Right renal pelvis (tissue), 4 donors: ENCODE measurements around the gene MRPL51. TPM values are rescaled to one million over a fixed set of nuclear protein-coding genes. Genes with fewer than 3 reads are reported as not detected.
A peak's percentile ranks its signal among the peaks of the same experiment; 100 is the strongest.

Experiments
- DNase-seq, 4 donors: peaks; one replicate each; pipeline ENCODE4 v3.0.0-alpha.2; 2013; ENCODE audit warnings: low read depth in 4 of 4, low spot score in 3 of 4, missing footprints in 1 of 4
- polyA plus RNA-seq, 4 donors: library from polyadenylated mRNA; unstranded; fragments of 120-200 nt; gene quantifications; one replicate each; pipeline ENCODE4 v1.2.1, GENCODE V29; 2013; ENCODE audit not compliant: insufficient read length in 4 of 4

MRPL51 gene
- polyA plus RNA-seq, 4 donors = 179 to 191 (median 185) TPM

GRCh38 chr12:6462234-6462995 lies 30.6 kb downstream of the MRPL51 start:
- no peak for DNase-seq

- DNase-seq = no peak
Observed at GRCh38 chr12:6461401-6462233, 31.4 kb downstream of the MRPL51 start.

- DNase-seq = no peak
Observed at GRCh38 chr12:6460751-6461371, 32.2 kb downstream of the MRPL51 start.

- DNase-seq = no peak
Observed at GRCh38 chr12:6459004-6459337, 34.1 kb downstream of the MRPL51 start.

- no peak for DNase-seq
Observed at GRCh38 chr12:6458281-6459003, 34.6 kb downstream of the MRPL51 start.

GRCh38 chr12:6457220-6457945 lies 35.7 kb downstream of the MRPL51 start:
- no peak for DNase-seq

GRCh38 chr12:6452944-6453630 lies 40.0 kb downstream of the MRPL51 start:
- DNase-seq = no peak

- DNase-seq = no peak
Observed at GRCh38 chr12:6452245-6452943, 40.7 kb downstream of the MRPL51 start.

GRCh38 chr12:6451348-6452244 lies 41.5 kb downstream of the MRPL51 start, which contains the start of gene TAPBPL:
Gene TAPBPL, plus strand, starts transcription at chr12:6452042. Its CDS starts 207 bp downstream, at chr12:6452249.
- DNase-seq = peak in 3 of 4 donors; percentile 67 to 84 (median 80)

- no peak for DNase-seq
Observed at GRCh38 chr12:6450869-6451347, 42.2 kb downstream of the MRPL51 start.

- DNase-seq = no peak
Observed at GRCh38 chr12:6450091-6450868, 42.8 kb downstream of the MRPL51 start.

GRCh38 chr12:6444704-6445688 lies 48.1 kb downstream of the MRPL51 start, which contains the start of gene CD27:
Gene CD27, plus strand, starts transcription at chr12:6444955. Its CDS starts 141 bp downstream, at chr12:6445096.
- no peak for DNase-seq

- no peak for DNase-seq
Observed at GRCh38 chr12:6444031-6444430, 49.0 kb downstream of the MRPL51 start.

- no peak for DNase-seq
Observed at GRCh38 chr12:6443361-6443983, 49.6 kb downstream of the MRPL51 start.

GRCh38 chr12:6442836-6443235 lies 50.2 kb downstream of the MRPL51 start:
- DNase-seq = no peak
